NB4 (cell line): Measurements from ENCODE around the gene IL22RA2.

Source experiments
- MYC ChIP-seq: IDR thresholded peaks from 2 replicates; pipeline ENCODE4 v1.6.1; 2011; ENCODE audit warnings: low read depth, low read length
- POLR2A ChIP-seq: IDR thresholded peaks from 2 replicates; pipeline ENCODE4 v1.6.1; 2011; ENCODE audit warnings: mild to moderate bottlenecking; ENCODE audit not compliant: insufficient read length; ENCODE audit errors: extremely low read depth
- TF ChIP-seq, protein P1 (sequence below): IDR thresholded peaks from one replicate; pipeline ENCODE4 v1.5.1; 2012; ENCODE audit warnings: low read depth, low read length
- TF ChIP-seq, protein P2 (sequence below): IDR thresholded peaks from 2 replicates; pipeline ENCODE4 v1.6.1; 2011; ENCODE audit warnings: low read depth, low read length

DNA sequence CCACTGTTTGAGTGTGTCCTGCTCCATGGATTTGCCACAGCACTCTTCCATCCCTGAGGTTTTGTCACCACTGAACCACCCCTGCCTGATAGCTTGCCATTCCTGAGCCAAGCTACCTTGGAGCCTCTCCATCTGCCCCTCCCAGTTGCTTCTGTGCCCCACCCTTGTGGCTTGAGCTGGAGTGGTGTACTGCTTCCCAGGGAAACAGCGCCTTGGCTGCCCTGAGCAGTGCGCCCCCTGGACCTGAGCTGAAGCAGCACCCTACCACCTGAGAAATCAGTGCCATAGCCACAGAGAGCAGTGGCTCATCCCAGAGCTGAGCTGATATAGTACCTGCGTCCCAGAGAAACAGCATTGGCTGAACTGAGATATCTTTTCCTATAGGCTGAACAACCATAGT, 40.3 kb downstream of the IL22RA2 start:
- TF ChIP-seq, protein P1, sequence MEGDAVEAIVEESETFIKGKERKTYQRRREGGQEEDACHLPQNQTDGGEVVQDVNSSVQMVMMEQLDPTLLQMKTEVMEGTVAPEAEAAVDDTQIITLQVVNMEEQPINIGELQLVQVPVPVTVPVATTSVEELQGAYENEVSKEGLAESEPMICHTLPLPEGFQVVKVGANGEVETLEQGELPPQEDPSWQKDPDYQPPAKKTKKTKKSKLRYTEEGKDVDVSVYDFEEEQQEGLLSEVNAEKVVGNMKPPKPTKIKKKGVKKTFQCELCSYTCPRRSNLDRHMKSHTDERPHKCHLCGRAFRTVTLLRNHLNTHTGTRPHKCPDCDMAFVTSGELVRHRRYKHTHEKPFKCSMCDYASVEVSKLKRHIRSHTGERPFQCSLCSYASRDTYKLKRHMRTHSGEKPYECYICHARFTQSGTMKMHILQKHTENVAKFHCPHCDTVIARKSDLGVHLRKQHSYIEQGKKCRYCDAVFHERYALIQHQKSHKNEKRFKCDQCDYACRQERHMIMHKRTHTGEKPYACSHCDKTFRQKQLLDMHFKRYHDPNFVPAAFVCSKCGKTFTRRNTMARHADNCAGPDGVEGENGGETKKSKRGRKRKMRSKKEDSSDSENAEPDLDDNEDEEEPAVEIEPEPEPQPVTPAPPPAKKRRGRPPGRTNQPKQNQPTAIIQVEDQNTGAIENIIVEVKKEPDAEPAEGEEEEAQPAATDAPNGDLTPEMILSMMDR: no peak
- TF ChIP-seq POLR2A (no peak), MYC (no peak)
- TF ChIP-seq, protein P2, sequence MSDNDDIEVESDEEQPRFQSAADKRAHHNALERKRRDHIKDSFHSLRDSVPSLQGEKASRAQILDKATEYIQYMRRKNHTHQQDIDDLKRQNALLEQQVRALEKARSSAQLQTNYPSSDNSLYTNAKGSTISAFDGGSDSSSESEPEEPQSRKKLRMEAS: no peak
